ENCODE results near the gene NCKIPSD. TPM values are rescaled to one million over a fixed set of nuclear protein-coding genes. Genes with fewer than 3 reads are reported as not detected.
A peak's percentile ranks its signal among the peaks of the same experiment; 100 is the strongest.

NCKIPSD gene
- total and polyA plus RNA-seq, 7 donors, result 5.9 to 8.6 (median 6.5) TPM

DNA sequence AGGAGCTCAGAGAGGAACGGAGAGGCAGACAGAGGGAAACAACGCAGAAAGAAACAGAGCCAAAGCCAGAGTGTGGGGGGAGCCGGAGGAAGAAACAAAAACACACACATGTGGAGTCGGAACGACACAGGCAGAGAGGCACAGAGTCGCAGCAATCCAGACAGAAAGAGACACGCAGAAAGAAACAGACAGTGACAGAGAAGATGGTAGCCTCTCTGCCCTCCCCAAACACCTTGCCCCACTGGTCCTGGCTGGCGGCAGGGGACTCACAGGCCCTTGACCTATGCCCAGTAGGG, 1.7 kb downstream of the NCKIPSD start:
- TF ChIP-seq CTCF (IDR thresholded peaks at IDR 0.05), result no peak
- H3K4me1 ChIP-seq, result peaks cover 26% of the 10 kb centered on the region
- H3K4me3 ChIP-seq, result peak overlapping the region; percentile 96
- intact Hi-C loops (cut with DNase I), result loop anchor here in 1 of 2 donors (10.0 kb wide), 1 partner anchor 219 kb away; a partner anchor contains a TSS
- no peak for DNase-seq
- peaks cover 5 to 50% of the 10 kb centered on the region in 2 donors for H3K36me3 ChIP-seq (ENCODE audit: insufficient read depth in 1 of 2, low read depth in 1 of 2)
- no peak for ATAC-seq
- no peaks in the 10 kb centered on the region for H3K27me3 ChIP-seq (ENCODE audit: insufficient read depth in 3 of 3, low read length in 2 of 3)
- no peak overlapping the region for H3K27ac ChIP-seq
- H3K9me3 ChIP-seq, result no peaks in the 10 kb centered on the region
- WGBS, 3 donors, result 54 to 63% (median 56%) methylated on average over 8 of the region's 8 CpGs

- no peak for ATAC-seq
- H3K9me3 ChIP-seq, result no peaks in the 10 kb centered on the region
- no peak for DNase-seq
- no peak for TF ChIP-seq CTCF (IDR thresholded peaks at IDR 0.05)
- H3K36me3 ChIP-seq (ENCODE audit: insufficient read depth in 1 of 2, low read depth in 1 of 2), result peaks cover 5 to 50% of the 10 kb centered on the region in 2 donors
- intact Hi-C loops (cut with DNase I), result loop anchor here in 1 of 2 donors (10.0 kb wide), 1 partner anchor 218 kb away; a partner anchor contains a TSS
- H3K27me3 ChIP-seq (ENCODE audit: insufficient read depth in 3 of 3, low read length in 2 of 3), result no peaks in the 10 kb centered on the region
- no peak overlapping the region for H3K4me3 ChIP-seq
- peaks cover 26% of the 10 kb centered on the region for H3K4me1 ChIP-seq
- WGBS, 3 donors, result 83 to 92% (median 91%) methylated on average over 9 of the region's 9 CpGs
- H3K27ac ChIP-seq, result no peak overlapping the region
Measured at GRCh38 chr3:48682786-48683185, 2.9 kb downstream of the NCKIPSD start.

- no peak for TF ChIP-seq CTCF (IDR thresholded peaks at IDR 0.05)
- no peak for ATAC-seq
- WGBS, 3 donors, result 90 to 97% (median 93%) methylated on average over 16 to 17 of the region's 17 CpGs
- H3K27me3 ChIP-seq (ENCODE audit: insufficient read depth in 3 of 3, low read length in 2 of 3), result no peaks in the 10 kb centered on the region
- H3K27ac ChIP-seq, result no peak overlapping the region
- no peak overlapping the region for H3K4me3 ChIP-seq
- H3K36me3 ChIP-seq (ENCODE audit: insufficient read depth in 1 of 2, low read depth in 1 of 2), result peaks cover under 1 to 49% of the 10 kb centered on the region in 2 donors
- no peaks in the 10 kb centered on the region for H3K9me3 ChIP-seq
- intact Hi-C loops (cut with DNase I), result loop anchor here in 1 of 2 donors (10.0 kb wide), 1 partner anchor 217 kb away; a partner anchor contains a TSS
- no peak for DNase-seq
- H3K4me1 ChIP-seq, result peaks cover 22% of the 10 kb centered on the region
Measured at GRCh38 chr3:48681974-48682610, 3.6 kb downstream of the NCKIPSD start.

DNA sequence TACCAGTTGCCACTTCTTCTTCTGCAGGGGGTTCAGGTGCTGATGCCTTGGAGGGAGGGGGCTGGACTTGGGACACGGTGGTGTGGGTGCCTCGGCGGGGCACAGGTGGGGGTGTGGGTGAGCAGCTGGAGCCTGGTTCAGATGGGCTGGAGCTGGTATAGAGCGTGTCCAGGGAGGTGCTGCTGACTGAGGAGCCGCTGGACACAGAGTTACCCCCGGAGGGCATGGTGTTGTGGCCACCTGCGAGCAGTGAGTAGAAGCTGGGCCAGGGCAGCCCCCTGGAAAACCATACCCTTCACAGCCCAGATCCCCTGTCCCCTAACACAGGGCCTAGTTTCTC, 4.2 kb downstream of the NCKIPSD start:
- H3K4me3 ChIP-seq, result no peak overlapping the region
- H3K27me3 ChIP-seq (ENCODE audit: insufficient read depth in 3 of 3, low read length in 2 of 3), result no peaks in the 10 kb centered on the region
- no peak overlapping the region for H3K27ac ChIP-seq
- H3K9me3 ChIP-seq, result no peaks in the 10 kb centered on the region
- DNase-seq (no peak), ATAC-seq (no peak)
- intact Hi-C loops (cut with DNase I), result loop anchor here in 1 of 2 donors (10.0 kb wide), 1 partner anchor 217 kb away; a partner anchor contains a TSS
- 87 to 95% (median 90%) methylated on average over 5 to 7 of the region's 7 CpGs for WGBS, 3 donors
- no peak for TF ChIP-seq CTCF (IDR thresholded peaks at IDR 0.05)
- H3K36me3 ChIP-seq (ENCODE audit: insufficient read depth in 1 of 2, low read depth in 1 of 2), result peaks cover 0 to 51% of the 10 kb centered on the region in 2 donors
- H3K4me1 ChIP-seq, result peaks cover 18% of the 10 kb centered on the region
